Head of caudate nucleus (tissue), 42 donors: Measurements from ENCODE around the gene TEX2.

Source experiments
- DNase-seq, 42 donors: peaks; one replicate each; pipeline versions ENCODE4 v3.0.0 to v3.0.0-alpha.2; 2020 to 2021; ENCODE audit warnings: mixed read lengths in 7 of 42
- intact Hi-C: fragments of 100-400 bp; cut with DNase I; formaldehyde crosslinking; loops from one replicate; pipeline ENCODE4 v1.15.0; 2022

TEX2 gene

DNA sequence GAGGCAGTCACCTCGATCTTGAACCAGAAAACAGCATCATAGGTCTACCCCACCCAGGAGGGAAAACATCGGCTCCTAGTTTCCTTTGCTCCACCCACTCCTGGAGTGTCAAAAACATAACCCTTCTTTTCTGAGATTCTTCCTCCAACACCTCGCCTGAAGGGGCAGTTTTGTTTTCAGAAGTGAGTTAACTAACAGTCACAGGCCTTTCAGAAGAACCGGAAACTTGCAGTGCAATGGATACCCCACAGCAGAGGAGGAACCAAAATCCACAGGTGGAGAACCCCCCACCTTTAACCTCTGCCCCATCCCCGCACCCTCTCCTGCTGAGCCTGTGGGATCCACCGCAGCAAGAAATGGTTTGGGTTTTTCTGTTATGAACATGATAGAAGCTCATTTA lies 7.8 kb upstream of the TEX2 start:
- intact Hi-C loops, result no loop called here
- no peak for DNase-seq

GRCh38 chr17:64269687-64270649 lies 6.9 kb upstream of the TEX2 start:
- peak in 11 of 42 donors; percentile 7 to 63 (median 33) for DNase-seq
- intact Hi-C loops, result no loop called here

DNA sequence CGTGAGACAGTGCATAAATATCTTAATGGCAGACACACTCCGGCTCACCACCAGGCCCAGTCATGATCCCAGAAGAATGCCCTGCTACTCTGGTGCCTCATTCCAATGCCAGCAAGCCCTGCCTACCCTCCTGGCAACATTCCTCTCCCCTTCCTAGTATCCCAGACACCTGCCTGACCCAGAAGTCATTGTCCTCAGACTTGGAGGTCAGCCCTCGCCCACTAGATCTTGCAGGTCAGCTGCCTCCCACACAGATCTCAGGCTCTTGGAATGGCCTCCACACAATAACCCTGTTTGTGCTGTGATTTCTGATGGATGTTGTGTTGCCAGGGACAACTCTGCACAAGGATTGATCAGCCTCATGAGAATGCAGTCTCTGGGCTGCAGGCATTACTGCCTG lies 1.8 kb upstream of the TEX2 start:
- no peak for DNase-seq
- intact Hi-C loops, result loop anchor here (5.0 kb wide), 2 partner anchors 53 to 108 kb away; no protein-coding TSS in a partner anchor

DNA sequence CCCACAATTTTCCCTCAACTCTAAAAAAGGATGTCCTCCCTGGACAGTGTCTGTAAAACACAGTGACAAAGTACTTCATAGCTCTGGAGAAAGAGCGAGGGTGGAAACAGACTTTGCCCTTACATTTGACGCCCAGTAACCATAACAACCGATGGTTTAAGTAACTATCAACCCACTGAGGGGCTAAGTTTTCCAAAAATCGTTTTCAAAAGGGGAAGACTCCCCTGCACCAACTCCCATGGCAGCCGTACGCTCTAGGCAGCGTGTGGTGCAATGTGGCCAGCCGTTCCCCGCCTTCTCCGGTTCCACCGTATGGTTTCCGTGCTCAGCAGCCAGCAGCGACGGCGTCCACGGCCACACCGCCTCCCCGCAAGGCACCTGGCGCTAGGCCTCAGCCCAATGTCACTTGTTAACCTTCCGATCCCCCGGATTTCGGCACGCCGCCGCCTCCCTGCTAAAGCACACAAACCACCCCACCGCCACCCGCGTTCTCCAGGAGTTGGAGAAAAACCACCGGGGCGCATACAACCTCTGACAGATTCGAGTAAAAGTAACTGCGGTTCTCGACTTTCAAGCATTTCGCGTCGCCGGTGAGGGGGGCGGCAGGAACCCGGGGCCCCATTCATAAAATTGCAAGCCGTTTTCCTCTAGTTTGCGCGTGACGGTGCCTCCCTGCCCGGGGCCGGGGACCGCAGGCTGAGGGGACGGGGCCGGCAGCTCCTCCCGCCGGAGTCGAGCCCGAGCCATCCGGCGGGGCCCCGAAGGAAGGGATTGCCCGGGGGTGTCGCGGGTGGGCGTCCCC lies 661 bp downstream of the TEX2 start:
- peak; percentile 3 to 79 (median 56) for DNase-seq
- intact Hi-C loops, result loop anchor here (5.0 kb wide), 2 partner anchors 50 to 105 kb away; no protein-coding TSS in a partner anchor

GRCh38 chr17:64261417-64262145 lies 1.5 kb downstream of the TEX2 start:
- intact Hi-C loops, result loop anchor here (5.0 kb wide), 2 partner anchors 49 to 104 kb away; no protein-coding TSS in a partner anchor
- no peak for DNase-seq

DNA sequence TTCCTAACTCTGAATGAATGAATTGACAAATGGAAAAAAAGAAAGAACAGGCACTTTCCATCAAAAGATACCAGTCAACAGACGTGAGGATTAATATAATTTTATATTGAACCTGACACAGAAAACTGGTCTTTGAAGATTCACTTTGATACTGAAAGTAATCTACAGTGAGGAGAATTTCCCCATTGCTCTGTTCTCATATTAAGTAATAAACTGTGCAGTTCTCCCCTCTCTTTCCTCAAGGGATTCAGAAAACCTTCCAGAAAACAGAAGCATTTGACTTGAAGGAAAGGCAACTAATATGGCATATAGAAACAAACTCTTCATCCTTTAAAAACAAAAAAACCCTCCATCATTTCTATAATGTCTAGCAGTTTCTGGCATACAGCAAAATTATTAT lies 2.2 kb downstream of the TEX2 start:
- intact Hi-C loops, result loop anchor here (5.0 kb wide), 2 partner anchors 49 to 104 kb away; no protein-coding TSS in a partner anchor
- no peak for DNase-seq

DNA sequence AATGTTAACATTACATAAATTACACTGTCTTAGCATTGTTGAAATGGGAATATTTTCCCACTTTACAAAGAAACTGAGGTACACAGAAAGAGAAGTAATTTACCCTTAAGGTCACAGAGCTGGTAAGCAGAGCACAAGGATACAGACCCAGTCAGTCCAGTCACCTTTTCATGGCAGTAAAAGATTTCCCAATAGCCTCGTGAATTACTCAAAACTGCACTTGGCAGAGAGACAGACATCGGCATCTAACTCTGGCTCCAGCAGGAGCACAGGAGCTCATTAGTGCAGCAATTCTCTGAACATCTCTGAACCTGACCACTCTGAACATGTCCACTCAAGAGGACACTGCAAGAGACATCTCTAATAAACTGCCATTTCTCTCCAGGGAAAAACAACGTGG lies 3.1 kb downstream of the TEX2 start:
- DNase-seq, result no peak
- intact Hi-C loops, result loop anchor here (5.0 kb wide), 2 partner anchors 48 to 103 kb away; no protein-coding TSS in a partner anchor

- intact Hi-C loops, result no loop called here
- no peak for DNase-seq
Measured at GRCh38 chr17:64259426-64259825, 3.6 kb downstream of the TEX2 start.

DNA sequence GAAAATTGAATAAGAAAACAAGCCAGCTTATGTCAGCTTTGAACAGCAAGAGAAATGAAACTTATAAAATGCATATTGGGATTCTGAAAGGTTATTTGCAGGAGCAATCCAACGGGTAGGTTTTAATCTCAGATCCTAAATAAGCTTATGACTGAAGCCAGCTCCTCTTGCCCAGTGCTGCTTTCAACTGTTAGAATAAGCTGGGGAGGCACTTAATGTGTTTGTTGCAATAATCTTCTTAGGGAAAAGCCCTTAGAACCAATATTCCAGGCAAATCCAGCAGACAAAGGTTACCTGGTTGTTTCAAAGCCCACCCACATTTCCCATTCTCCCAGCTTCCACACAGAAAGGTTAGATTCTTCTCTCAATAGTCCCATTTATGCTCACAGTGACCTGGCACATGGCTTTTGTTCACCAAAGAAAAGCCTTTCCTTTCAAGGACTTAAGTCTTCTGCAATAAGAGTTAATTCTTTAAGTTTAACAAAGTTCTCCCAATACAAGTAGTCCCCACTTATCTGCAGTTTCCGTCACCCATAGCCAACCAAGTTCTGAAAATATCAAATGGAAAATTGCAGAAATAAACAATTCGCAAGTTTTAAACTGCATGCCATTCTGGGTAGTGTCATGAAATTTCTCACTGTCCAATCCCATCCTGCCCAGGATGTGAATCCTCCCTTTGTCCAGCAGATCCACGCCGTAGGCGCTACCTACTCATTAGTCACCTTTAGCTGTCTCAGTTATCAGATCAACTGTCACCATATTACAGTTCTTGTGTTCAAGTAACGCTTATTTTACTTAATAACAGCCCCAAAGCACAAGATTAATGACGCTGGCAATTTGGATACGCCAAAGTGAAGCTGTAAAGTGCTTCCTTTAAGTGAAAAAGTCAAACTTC lies 5.9 kb downstream of the TEX2 start:
- intact Hi-C loops, result no loop called here
- peak in 1 of 42 donors; percentile 15 for DNase-seq

DNA sequence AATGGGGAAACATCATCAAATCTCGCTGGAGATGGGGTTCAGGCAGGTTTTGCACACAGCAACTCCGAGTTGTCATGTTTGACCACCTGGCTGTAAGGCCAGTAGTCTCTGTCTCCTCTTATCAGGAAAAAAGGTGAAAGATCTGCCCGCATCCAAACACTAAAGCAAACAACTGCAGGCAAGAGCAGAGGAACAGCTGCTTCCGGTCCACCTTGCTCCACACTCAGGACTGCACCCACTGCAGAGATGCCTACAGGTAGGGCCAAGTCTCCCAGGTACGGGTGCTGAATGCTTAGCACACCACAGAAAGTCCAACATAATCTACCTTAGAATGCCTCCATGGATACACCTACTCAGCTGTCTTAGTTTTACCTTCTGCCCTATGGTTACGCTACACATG lies 7.3 kb downstream of the TEX2 start:
- DNase-seq, result no peak
- intact Hi-C loops, result no loop called here

GRCh38 chr17:64254755-64255154 lies 8.3 kb downstream of the TEX2 start:
- no peak for DNase-seq
- intact Hi-C loops, result no loop called here

GRCh38 chr17:64253470-64253869 lies 9.6 kb downstream of the TEX2 start:
- DNase-seq, result no peak
- intact Hi-C loops, result no loop called here

DNA sequence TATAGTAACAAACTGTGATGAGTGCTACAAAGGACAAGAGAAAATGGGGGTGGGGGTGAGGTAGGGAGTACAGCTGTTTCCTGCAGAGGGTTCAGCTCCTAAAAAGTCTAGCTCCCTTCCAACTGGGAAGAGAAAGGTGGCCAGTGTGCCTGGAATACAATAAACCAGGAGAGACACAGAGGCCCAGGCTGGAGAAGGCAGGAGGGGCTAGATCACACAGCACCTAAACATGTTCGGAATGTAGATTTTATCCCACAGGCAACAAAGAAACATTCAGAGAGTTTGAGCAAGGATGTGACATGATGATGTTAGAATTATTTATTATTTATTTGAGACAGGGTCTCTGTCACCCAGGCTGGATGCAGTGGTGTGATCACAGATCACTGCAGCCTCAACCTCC lies 10.2 kb downstream of the TEX2 start:
- intact Hi-C loops, result no loop called here
- no peak for DNase-seq

GRCh38 chr17:64250233-64250835 lies 12.7 kb downstream of the TEX2 start:
- DNase-seq, result no peak
- intact Hi-C loops, result no loop called here

- intact Hi-C loops, result no loop called here
- DNase-seq, result no peak
Measured at GRCh38 chr17:64247836-64248235, 15.2 kb downstream of the TEX2 start.

DNA sequence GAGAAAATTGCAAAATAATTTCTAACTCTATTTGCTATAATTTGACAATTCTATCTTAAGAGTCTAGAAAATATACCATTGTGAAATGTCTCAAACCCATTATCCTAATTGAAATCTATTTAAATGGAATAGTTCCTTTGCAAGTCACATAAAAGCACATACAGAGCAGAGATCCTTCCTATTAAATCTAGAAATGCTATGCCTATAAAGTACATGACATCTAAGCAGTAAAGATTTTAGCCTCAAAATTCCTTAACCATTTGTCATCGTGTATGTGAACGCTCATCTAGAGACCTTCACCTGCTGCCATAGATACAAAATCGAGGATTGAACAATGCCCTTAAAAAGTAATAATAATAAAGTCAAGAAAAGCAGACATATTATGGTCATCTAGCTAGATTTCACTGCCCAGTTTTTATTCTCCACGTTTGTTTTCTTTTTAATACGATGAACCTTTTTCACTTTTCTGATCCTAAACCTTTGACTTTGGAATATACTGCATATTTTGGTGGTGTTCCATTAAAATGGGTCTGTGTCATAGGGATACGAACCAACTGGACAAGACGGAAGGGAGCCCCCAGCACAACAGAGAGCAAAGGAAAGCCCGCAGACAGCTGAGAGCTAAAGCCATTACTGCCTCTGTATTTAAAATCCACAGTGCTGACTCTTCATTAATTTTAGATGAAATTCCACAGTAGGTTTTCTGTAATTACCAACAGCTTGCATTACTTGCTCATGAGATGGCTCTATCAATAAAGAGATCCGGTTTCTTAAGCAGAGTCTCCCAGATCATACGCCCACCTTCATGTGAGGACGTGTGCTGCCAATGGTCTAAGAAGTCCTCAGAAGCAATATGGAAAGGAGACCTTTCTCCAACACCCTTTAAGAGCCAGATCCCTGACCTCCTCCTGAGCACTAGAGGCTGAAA lies 17.6 kb downstream of the TEX2 start:
- intact Hi-C loops, result no loop called here
- no peak for DNase-seq

- intact Hi-C loops, result no loop called here
- DNase-seq, result no peak
Measured at GRCh38 chr17:64244165-64244564, 18.9 kb downstream of the TEX2 start.
